HL-60 (cell line): ENCODE data around the gene GMDS.

ENCODE experiments used
- DNase-seq, 2 experiments: peaks; one replicate each; pipeline ENCODE4 v3.0.0-alpha.2; 2010 to 2020; ENCODE audit warnings: low read depth in 1 of 2, low spot score in 1 of 2
- H3K27ac ChIP-seq: fragments of 250-450 bp; sonication (Bioruptor Pico); replicated peaks from 2 replicates; pipeline ENCODE4 v1.5.1; 2020; ENCODE audit warnings: mild to moderate bottlenecking, moderate library complexity
- H3K27me3 ChIP-seq: fragments of 250-450 bp; sonication (Bioruptor Pico); 2 replicates; pipeline ENCODE4 v1.5.1; 2021; ENCODE audit warnings: mild to moderate bottlenecking, moderate library complexity; ENCODE audit not compliant: insufficient read depth, poor library complexity, severe bottlenecking
- H3K4me3 ChIP-seq: replicated peaks from 2 replicates; pipeline ENCODE4 v1.5.1; 2011; ENCODE audit warnings: mild to moderate bottlenecking, control low read depth, low read length; ENCODE audit not compliant: insufficient read depth
- CTCF ChIP-seq: IDR thresholded peaks from one replicate; pipeline ENCODE4 v1.5.1; 2011; ENCODE audit warnings: low read length, control low read depth, inconsistent platforms; ENCODE audit not compliant: insufficient read depth
- GABPA ChIP-seq: IDR thresholded peaks from 2 replicates; pipeline ENCODE4 v1.6.1; 2012; ENCODE audit warnings: low read depth
- POLR2AphosphoS5 ChIP-seq: IDR thresholded peaks from 2 replicates; pipeline ENCODE4 v1.6.1; 2012; ENCODE audit warnings: low read depth
- SPI1 ChIP-seq: IDR thresholded peaks from 2 replicates; pipeline ENCODE4 v1.6.1; 2012; ENCODE audit warnings: low read depth, mild to moderate bottlenecking, borderline replicate concordance
- TF ChIP-seq, protein P1 (sequence below): IDR thresholded peaks from 2 replicates; pipeline ENCODE4 v1.6.1; 2012; ENCODE audit warnings: low read depth; ENCODE audit not compliant: insufficient replicate concordance

Gene GMDS

DNA sequence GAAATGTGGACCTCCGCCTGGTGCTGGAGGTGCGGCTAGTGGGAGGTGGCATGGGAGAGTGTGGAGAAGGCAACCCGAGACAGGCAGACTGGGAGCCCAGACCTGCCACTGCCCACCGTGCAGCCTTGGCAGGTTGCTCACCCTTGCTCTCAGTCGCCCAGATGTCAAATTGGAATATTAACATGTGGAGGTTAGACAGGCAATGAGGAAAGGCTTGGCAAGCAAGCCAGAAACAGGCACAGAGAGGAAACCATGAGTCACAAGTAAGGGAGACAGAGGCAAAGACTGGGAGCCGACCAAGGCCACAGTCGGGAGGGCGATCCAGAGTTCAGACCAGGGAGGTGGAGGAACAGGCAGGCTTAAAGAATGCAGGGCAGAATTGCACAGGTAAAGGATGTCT lies 457.5 kb downstream of the GMDS start:
- no peak for DNase-seq
- H3K27me3 ChIP-seq: no peaks in the 10 kb centered on the region
- H3K27ac ChIP-seq: no peak overlapping the region
- TF ChIP-seq SPI1 (no peak), POLR2AphosphoS5 (no peak), GABPA (no peak), CTCF (no peak)
- TF ChIP-seq, protein P1, sequence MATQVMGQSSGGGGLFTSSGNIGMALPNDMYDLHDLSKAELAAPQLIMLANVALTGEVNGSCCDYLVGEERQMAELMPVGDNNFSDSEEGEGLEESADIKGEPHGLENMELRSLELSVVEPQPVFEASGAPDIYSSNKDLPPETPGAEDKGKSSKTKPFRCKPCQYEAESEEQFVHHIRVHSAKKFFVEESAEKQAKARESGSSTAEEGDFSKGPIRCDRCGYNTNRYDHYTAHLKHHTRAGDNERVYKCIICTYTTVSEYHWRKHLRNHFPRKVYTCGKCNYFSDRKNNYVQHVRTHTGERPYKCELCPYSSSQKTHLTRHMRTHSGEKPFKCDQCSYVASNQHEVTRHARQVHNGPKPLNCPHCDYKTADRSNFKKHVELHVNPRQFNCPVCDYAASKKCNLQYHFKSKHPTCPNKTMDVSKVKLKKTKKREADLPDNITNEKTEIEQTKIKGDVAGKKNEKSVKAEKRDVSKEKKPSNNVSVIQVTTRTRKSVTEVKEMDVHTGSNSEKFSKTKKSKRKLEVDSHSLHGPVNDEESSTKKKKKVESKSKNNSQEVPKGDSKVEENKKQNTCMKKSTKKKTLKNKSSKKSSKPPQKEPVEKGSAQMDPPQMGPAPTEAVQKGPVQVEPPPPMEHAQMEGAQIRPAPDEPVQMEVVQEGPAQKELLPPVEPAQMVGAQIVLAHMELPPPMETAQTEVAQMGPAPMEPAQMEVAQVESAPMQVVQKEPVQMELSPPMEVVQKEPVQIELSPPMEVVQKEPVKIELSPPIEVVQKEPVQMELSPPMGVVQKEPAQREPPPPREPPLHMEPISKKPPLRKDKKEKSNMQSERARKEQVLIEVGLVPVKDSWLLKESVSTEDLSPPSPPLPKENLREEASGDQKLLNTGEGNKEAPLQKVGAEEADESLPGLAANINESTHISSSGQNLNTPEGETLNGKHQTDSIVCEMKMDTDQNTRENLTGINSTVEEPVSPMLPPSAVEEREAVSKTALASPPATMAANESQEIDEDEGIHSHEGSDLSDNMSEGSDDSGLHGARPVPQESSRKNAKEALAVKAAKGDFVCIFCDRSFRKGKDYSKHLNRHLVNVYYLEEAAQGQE: no peak
- no peak overlapping the region for H3K4me3 ChIP-seq

GRCh38 chr6:1786455-1787453 lies 458.7 kb downstream of the GMDS start:
- H3K4me3 ChIP-seq: no peak overlapping the region
- H3K27me3 ChIP-seq: no peaks in the 10 kb centered on the region
- H3K27ac ChIP-seq: no peak overlapping the region
- TF ChIP-seq SPI1 (no peak), POLR2AphosphoS5 (no peak), CTCF (no peak), GABPA (no peak)
- TF ChIP-seq, protein P1: no peak
- DNase-seq: no peak

DNA sequence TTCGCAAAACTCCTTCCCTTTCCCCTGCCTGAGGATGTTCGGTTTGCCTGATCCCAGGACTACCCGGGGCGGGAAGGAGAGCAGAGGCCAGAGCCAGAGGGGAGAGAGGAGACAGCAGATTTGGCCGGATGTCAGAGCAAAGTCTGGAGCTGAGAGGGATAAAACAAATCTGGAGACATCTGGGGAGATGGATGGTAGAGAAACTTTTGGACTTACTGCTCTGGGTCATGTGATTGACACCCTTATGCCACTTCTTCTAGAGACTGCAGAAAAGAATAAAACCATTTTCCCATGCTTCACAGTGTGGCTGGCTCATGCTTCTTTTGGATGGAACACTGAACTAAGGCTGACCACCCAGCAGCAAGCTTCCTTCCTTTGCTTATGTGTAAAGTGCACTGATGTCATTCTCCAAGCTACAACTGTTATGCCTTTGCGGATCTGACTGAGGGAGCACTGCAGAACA lies 461.0 kb downstream of the GMDS start:
- Histone ChIP-seq H3K27ac (no peak overlapping the region), H3K4me3 (no peak overlapping the region), H3K27me3 (no peaks in the 10 kb centered on the region)
- TF ChIP-seq CTCF (no peak), SPI1 (no peak), GABPA (no peak), POLR2AphosphoS5 (no peak)
- TF ChIP-seq, protein P1: no peak
- no peak for DNase-seq
